ENCODE results near the gene SREBF2. TPM values are rescaled to one million over a fixed set of nuclear protein-coding genes. Genes with fewer than 3 reads are reported as not detected.
"Not testable (repeated sequence)": the region's sequence is repeated elsewhere in the genome, so short reads cannot be mapped to it uniquely, and the experiment has no call there.

SREBF2 gene
- total RNA-seq, 1 experiment from 2014 or later = 40.0 TPM

DNA sequence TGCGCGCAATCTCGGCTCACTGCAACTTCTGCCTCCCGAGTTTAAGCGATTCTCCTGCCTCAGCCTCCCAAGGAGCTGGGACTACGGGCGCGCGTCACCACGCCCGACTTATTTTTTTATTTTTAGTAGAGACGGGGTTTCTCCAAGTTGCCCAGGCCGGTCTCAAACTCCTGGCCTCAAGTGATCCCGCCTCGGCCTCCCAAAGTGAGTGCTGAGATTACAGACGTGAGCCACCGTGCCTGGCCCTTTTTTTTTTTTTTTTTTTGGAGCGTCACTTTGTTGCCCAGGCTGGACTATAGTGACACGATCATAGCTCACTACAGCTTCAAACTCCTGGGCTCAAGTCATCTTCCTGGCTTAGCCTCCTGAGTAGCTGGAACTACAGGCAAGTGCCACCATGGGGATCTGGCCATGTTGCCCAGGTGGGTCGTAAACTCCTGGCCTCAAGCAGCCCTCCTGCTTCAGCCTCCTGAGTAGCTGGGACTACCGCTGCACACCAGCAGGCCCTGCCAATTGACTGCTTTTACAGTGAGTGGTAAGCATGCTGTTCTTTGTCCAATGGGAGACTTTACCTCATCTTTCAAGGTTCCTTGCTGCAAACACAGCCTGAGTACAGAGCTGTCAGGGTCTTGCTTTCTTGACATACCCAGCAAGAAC, 114.6 kb downstream of the SREBF2 start:
- ChIA-PET POLR2A (ENCODE audit: unreplicated experiment) (no interaction called here), CTCF (no interaction called here)
- Histone ChIP-seq H3K4me2 (ENCODE audit: low read length) (peak overlapping the region; percentile 100), H3K9me3 (ENCODE audit: low read length) (no peaks in the 10 kb centered on the region), H4K20me1 (ENCODE audit: low read length) (no peaks in the 10 kb centered on the region), H3K27ac (ENCODE audit: low read length) (no peak overlapping the region), H3K36me3 (ENCODE audit: low read depth, low read length) (peaks cover 9% of the 10 kb centered on the region), H3K9me2 (replicated peaks; ENCODE audit: low read length) (no peaks in the 10 kb centered on the region), H3K79me2 (ENCODE audit: low read length) (peaks cover 28% of the 10 kb centered on the region), H3K4me3 (ENCODE audit: low read length) (peak overlapping the region; percentile 87), H3K4me1 (ENCODE audit: insufficient read depth, low read length) (peaks cover 27% of the 10 kb centered on the region), H3K9ac (ENCODE audit: low read length) (peak overlapping the region; percentile 94), H3F3A (ENCODE audit: low read length, unreplicated experiment) (no peaks in the 10 kb centered on the region), H2AFZ (ENCODE audit: low read length) (peak overlapping the region; percentile 93), H3K27me3 (ENCODE audit: low read length) (no peaks in the 10 kb centered on the region)
- intact Hi-C loops (cut with micrococcal nuclease) = no loop called here
- DNase-seq (no peak), ATAC-seq (no peak)
- no TSS peak for BruUV-seq (replicated peaks)
- TF ChIP-seq EZH2phosphoT487 (IDR thresholded peaks at IDR 0.05; ENCODE audit: borderline replicate concordance, low read length) (no peak), EZH2 (IDR thresholded peaks at IDR 0.05; ENCODE audit: low read length, unreplicated experiment) (no peak)
- TF ChIP-seq, protein P1, sequence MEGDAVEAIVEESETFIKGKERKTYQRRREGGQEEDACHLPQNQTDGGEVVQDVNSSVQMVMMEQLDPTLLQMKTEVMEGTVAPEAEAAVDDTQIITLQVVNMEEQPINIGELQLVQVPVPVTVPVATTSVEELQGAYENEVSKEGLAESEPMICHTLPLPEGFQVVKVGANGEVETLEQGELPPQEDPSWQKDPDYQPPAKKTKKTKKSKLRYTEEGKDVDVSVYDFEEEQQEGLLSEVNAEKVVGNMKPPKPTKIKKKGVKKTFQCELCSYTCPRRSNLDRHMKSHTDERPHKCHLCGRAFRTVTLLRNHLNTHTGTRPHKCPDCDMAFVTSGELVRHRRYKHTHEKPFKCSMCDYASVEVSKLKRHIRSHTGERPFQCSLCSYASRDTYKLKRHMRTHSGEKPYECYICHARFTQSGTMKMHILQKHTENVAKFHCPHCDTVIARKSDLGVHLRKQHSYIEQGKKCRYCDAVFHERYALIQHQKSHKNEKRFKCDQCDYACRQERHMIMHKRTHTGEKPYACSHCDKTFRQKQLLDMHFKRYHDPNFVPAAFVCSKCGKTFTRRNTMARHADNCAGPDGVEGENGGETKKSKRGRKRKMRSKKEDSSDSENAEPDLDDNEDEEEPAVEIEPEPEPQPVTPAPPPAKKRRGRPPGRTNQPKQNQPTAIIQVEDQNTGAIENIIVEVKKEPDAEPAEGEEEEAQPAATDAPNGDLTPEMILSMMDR (conservative IDR thresholded peaks at IDR 0.05; ENCODE audit: low read depth, low read length) = no peak

- POLR2A ChIA-PET (ENCODE audit: unreplicated experiment) = no interaction called here
- Histone ChIP-seq H3K9me3 (ENCODE audit: low read length) (no peaks in the 10 kb centered on the region), H3K4me1 (ENCODE audit: insufficient read depth, low read length) (peaks cover 27% of the 10 kb centered on the region), H3K27me3 (ENCODE audit: low read length) (no peaks in the 10 kb centered on the region), H3F3A (ENCODE audit: low read length, unreplicated experiment) (no peaks in the 10 kb centered on the region), H3K79me2 (ENCODE audit: low read length) (peaks cover 25% of the 10 kb centered on the region), H3K9me2 (replicated peaks; ENCODE audit: low read length) (no peaks in the 10 kb centered on the region), H3K4me3 (ENCODE audit: low read length) (peak overlapping the region; percentile 87; the same call in 1 of the 2 replicates), H3K36me3 (ENCODE audit: low read depth, low read length) (peaks cover 9% of the 10 kb centered on the region), H3K27ac (ENCODE audit: low read length) (no peak overlapping the region), H3K4me2 (ENCODE audit: low read length) (peak overlapping the region; percentile 100), H3K9ac (ENCODE audit: low read length) (no peak overlapping the region), H4K20me1 (ENCODE audit: low read length) (no peaks in the 10 kb centered on the region), H2AFZ (ENCODE audit: low read length) (no peak overlapping the region)
- ATAC-seq (no peak), DNase-seq (no peak)
- TF ChIP-seq, protein P1 (conservative IDR thresholded peaks at IDR 0.05; ENCODE audit: low read depth, low read length) = no peak
- TF ChIP-seq EZH2phosphoT487 (IDR thresholded peaks at IDR 0.05; ENCODE audit: borderline replicate concordance, low read length) (no peak), EZH2 (IDR thresholded peaks at IDR 0.05; ENCODE audit: low read length, unreplicated experiment) (no peak)
- no TSS peak for BruUV-seq (replicated peaks)
- CTCF ChIA-PET = no interaction called here
- intact Hi-C loops (cut with micrococcal nuclease) = no loop called here
These were observed 115.2 kb downstream of the SREBF2 start for GRCh38 chr22:41948142-41948541.

DNA sequence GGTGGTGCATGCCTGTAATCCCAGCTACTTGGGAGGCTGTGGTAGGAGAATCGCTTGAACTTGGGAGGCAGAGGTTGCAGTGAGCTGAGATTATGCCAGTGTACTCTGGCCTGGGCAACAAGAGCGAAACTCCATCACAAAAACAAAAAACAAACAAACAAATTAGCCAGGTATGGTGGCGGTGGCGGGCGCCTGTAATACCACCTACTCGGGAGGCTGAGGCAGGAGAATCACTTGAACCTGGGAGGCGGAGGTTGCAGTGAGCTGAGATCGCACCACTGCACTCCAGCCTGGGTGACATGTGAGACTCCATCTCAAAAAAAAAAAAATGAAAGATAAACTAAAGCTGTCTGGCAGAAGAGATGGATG, 116.0 kb downstream of the SREBF2 start:
- H2AFZ ChIP-seq (ENCODE audit: low read length); H3K4me3 ChIP-seq (ENCODE audit: low read length); H3K36me3 ChIP-seq (ENCODE audit: low read depth, low read length); CTCF ChIA-PET; H3K27me3 ChIP-seq (ENCODE audit: low read length); H4K20me1 ChIP-seq (ENCODE audit: low read length); H3K27ac ChIP-seq (ENCODE audit: low read length); H3K4me2 ChIP-seq (ENCODE audit: low read length); H3F3A ChIP-seq (ENCODE audit: low read length, unreplicated experiment); H3K9me2 ChIP-seq (replicated peaks; ENCODE audit: low read length); ATAC-seq; intact Hi-C loops (cut with micrococcal nuclease); H3K9ac ChIP-seq (ENCODE audit: low read length); H3K9me3 ChIP-seq (ENCODE audit: low read length); BruUV-seq (replicated peaks); DNase-seq: not testable (repeated sequence)
- POLR2A ChIA-PET (ENCODE audit: unreplicated experiment) = interaction anchor here (0.7 kb wide), 1 partner anchor 260 kb away, joined by 7 read pairs; the partner anchor contains the start of gene SNU13
- peaks cover 21% of the 10 kb centered on the region for H3K79me2 ChIP-seq (ENCODE audit: low read length)
- H3K4me1 ChIP-seq (ENCODE audit: insufficient read depth, low read length) = peaks cover 23% of the 10 kb centered on the region

Data from PC-3 (cell line).